Stimulated activated CD4-positive, alpha-beta T cell treated with anti-CD3 and anti-CD28 coated beads, Interleukin-1b, Interleukin-23, amount 100 ng/mL, for 1 hour (primary cell): Measurements from ENCODE around the gene PLCB3.

Experiments used
- DNase-seq, 2 donors: peaks; one replicate each; pipeline ENCODE4 v3.0.0-alpha.2; 2020; ENCODE audit warnings: low read depth in 2 of 2

PLCB3 gene

GRCh38 chr11:64220798-64221197 is 30.5 kb upstream of the PLCB3 start:
- no peak for DNase-seq

GRCh38 chr11:64222651-64223000 is 28.7 kb upstream of the PLCB3 start:
- DNase-seq = no peak

- no peak for DNase-seq
Observed at GRCh38 chr11:64223001-64223651, 28.2 kb upstream of the PLCB3 start.

GRCh38 chr11:64224151-64224890 is 27.0 kb upstream of the PLCB3 start:
- DNase-seq = no peak

- DNase-seq = no peak
Observed at GRCh38 chr11:64224891-64225607, 26.3 kb upstream of the PLCB3 start.

- peak; percentile 74 to 90 for DNase-seq
Observed at GRCh38 chr11:64225608-64226506, 25.5 kb upstream of the PLCB3 start, which contains the start of the genes NUDT22 and TRPT1. NUDT22 (plus strand) TSS chr11:64226274; CDS start chr11:64226653, 379 bp downstream. TRPT1 (minus strand) TSS chr11:64226186; CDS start chr11:64225860, 326 bp downstream.

- DNase-seq = no peak
Observed at GRCh38 chr11:64226507-64227051, 24.8 kb upstream of the PLCB3 start.

- no peak for DNase-seq
Observed at GRCh38 chr11:64227405-64227956, 23.8 kb upstream of the PLCB3 start.

- DNase-seq = no peak
Observed at GRCh38 chr11:64229090-64229743, 22.1 kb upstream of the PLCB3 start.

GRCh38 chr11:64229744-64230170 is 21.6 kb upstream of the PLCB3 start:
- DNase-seq = no peak

- peak; percentile 69 to 76 for DNase-seq
Observed at GRCh38 chr11:64230171-64230984, 21.0 kb upstream of the PLCB3 start, which contains the start of gene DNAJC4. DNAJC4 (plus strand) TSS chr11:64230548; CDS start chr11:64230855, 307 bp downstream.

- no peak for DNase-seq
Observed at GRCh38 chr11:64230985-64231365, 20.4 kb upstream of the PLCB3 start.

GRCh38 chr11:64231546-64231945 is 19.8 kb upstream of the PLCB3 start:
- no peak for DNase-seq

- no peak for DNase-seq
Observed at GRCh38 chr11:64232182-64232966, 19.0 kb upstream of the PLCB3 start.

GRCh38 chr11:64232967-64233315 is 18.4 kb upstream of the PLCB3 start:
- DNase-seq = no peak

- DNase-seq = no peak
Observed at GRCh38 chr11:64233913-64234586, 17.3 kb upstream of the PLCB3 start, which contains the start of gene VEGFB. VEGFB (plus strand) TSS chr11:64234584; CDS start chr11:64234834, 250 bp downstream.

GRCh38 chr11:64234647-64235379 is 16.5 kb upstream of the PLCB3 start:
- no peak for DNase-seq
